ENCODE results near the gene NAP1L1.

The NAP1L1 gene, protein sequence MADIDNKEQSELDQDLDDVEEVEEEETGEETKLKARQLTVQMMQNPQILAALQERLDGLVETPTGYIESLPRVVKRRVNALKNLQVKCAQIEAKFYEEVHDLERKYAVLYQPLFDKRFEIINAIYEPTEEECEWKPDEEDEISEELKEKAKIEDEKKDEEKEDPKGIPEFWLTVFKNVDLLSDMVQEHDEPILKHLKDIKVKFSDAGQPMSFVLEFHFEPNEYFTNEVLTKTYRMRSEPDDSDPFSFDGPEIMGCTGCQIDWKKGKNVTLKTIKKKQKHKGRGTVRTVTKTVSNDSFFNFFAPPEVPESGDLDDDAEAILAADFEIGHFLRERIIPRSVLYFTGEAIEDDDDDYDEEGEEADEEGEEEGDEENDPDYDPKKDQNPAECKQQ

DNA sequence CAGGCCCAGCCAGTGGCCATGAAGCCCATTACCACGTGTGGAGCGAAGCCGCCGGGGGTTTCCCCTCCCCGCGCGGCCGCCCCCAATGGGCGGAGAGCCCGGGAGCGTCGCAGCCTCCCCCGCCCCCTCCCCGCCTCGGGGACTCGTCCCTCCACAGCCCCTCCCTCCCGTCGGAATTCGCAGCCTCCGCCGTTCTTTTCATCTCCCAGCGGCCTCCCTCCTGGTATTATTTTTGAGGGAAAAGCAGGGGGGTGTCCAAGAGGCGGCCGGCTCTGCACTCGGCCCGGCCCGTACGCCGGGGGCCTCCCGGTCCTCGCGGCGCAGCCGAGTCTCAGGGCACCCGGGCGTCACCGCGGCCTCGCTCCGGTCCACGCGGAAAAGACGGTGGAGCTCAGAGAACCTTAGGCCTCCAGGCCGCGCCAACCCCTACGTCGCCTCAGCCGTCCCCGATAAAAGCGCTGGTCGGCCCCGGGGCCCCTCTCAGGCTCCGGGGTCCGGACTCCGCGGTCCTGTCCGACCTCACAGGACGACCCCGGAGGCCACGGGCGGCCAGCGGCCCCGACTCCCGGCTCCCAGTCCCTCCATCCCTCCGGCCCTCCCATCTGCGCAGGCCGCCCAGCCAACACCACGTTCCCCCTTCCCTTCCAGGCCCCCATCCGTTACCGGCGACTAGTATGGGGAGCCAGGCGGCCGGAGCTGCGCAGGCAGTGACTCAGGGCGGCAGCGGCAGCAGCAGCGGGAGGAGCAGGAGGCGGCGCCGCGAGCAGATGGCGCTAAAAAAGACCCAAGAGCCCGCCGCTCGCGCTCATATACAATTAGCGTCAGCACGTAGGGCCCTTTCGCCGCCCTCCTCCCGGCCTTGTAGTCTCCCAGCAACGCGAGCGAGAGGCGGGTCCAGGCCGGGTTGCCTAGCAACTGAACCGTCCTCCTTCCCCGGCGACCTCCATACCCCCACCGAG is at the start of gene NAP1L1:
NAP1L1 (minus strand) TSS at position 782 of the 959 bp plus-strand sequence. CDS start 10,466 bp downstream, outside the sequence.
- DNase-seq = peak; percentile 97

DNA sequence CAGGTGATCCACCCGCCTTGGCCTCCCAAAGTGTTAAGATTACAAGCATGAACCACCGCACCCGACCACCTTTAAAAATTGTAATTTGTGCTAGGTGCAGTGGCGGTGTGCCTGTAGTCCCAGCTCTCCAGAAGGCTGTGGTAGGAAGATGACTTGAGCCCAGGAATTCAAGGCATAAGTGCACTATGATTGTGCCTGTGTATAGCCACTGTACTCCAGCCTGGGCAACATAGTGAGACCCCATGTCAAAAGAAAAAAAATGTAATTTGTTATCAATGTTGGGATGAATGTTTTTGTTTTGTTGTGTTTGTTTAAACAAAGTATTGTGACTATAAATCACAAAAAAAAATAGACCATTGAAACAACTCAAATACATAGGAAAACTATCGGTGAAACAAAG is 43.1 kb upstream of the NAP1L1 start:
- DNase-seq = no peak

DNA sequence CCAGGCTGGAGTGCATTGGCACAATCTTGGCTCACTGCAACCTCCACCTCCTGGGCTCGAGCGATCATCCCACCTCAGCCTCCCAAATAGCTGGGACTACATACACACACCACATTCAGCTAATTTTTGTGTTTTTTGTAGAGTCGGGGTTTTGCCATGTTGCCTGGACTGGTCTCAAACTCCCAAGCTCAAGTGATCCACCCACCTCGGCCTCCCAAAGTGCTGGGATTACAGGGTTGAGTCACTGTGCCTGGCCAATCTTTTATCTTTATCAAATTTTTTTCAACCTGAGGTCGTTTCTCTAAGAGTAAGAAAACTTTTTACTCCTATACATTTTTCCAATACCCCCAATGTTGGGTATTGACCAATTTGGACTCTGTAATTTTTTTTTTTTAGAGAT is 40.0 kb upstream of the NAP1L1 start:
- no peak for DNase-seq

DNA sequence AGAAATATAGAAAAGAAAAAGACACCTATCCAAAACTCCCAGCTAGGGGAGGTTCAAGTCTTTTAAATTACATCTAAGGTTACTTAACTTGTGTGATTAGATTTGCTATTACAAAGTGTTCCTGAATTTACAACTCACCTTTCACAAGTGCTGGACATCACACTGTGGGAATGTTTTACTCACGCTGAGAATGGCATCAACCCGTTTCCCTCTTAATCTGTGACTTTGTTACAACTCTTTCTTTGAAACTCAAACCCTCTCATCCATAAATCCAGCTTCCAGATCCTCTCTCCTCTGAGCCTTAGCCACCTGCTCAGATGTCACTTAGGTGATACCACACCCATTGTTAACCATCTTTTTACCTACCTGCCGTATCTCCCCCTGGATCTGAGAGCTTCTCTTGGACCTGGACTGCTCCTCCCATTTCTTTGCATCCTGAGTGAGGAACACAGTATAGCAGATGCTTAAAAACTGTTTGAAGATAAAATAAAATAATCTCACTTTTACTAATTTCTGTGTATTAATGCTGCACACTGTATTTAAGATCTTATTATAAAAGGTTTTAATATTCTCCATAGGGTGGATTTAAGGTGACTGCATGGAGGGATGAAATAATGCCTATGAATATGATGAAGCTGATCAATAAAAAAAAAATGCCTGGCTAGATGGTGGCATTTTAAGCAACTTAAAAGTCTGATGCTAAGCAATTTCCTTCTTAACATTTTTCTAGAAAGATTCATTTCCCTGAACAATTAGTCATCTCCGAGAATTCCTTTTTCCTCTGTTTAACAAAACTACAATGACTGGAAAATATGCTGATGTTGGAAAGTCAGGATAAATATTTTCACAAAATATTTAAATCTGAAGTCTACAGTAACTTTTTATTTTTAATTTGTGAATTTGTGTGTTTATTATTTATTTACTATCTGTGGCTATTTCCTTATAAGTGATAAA is 39.1 kb upstream of the NAP1L1 start:
- no peak for DNase-seq

DNA sequence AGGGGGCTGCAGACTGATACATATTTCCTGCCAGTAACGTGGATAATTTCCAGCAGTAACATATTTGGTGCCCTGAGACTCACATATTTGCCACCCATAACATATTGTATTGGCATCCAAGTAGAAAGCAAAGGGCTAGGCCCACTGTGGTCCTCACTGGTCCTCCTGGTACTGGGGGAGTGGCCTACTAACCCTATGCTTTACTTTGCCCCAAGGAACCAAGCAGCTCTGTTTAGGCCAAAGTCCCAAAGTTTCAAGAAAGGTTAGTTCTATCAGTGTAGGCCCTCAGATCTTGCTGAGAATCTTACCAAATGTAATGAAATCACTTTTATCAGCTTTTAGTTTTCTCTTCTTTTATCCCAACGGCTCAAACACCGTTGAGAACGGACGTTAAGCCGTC is 35.4 kb upstream of the NAP1L1 start:
- no peak for DNase-seq

DNA sequence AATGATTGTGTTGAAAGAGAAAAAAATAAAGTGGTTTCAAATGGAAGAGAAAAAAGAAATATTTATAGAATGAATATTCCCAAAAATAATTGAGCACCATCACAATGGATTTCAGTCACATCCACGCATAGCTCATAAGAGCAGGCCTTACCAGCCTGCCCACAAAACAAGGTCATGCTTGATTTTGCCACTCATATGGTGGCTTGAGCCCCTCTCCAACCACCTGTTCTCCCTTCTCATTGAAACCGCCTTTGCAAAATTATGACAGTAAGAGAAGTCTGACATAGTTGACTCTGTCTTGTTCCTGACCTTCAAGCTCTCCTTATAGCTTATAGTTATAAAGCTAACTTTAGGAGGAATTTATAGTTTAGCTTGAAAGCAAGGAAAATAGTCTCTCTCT is 33.3 kb upstream of the NAP1L1 start:
- no peak for DNase-seq

DNA sequence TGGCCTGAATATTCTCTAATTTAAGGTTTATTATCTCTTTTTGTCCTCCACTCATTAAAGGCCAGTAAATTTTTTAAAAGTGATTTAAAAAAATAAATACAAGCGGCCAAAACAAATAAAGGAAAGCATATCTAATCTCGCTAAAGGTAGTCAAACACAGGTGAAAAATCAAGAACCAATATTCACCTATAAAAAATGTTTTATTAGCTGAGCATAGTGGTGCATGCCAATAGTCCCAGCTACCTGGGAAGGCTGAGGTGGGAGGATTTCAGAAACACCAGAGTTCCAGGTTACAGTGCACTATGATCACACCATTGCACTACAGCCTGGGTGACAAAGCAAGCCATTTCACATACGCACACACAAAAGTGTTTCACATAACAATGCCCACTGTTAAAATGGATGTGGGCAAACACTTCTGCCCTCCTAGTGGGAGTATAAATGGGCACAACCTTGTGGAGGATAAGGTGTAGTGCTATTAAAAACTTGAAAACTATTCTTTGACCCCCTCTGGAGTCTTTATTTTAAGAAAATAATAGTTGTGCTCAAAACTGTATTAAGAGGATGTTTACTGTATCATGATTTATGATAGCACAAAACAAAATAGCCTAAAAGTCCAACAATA is 32.7 kb upstream of the NAP1L1 start:
- DNase-seq = no peak

DNA sequence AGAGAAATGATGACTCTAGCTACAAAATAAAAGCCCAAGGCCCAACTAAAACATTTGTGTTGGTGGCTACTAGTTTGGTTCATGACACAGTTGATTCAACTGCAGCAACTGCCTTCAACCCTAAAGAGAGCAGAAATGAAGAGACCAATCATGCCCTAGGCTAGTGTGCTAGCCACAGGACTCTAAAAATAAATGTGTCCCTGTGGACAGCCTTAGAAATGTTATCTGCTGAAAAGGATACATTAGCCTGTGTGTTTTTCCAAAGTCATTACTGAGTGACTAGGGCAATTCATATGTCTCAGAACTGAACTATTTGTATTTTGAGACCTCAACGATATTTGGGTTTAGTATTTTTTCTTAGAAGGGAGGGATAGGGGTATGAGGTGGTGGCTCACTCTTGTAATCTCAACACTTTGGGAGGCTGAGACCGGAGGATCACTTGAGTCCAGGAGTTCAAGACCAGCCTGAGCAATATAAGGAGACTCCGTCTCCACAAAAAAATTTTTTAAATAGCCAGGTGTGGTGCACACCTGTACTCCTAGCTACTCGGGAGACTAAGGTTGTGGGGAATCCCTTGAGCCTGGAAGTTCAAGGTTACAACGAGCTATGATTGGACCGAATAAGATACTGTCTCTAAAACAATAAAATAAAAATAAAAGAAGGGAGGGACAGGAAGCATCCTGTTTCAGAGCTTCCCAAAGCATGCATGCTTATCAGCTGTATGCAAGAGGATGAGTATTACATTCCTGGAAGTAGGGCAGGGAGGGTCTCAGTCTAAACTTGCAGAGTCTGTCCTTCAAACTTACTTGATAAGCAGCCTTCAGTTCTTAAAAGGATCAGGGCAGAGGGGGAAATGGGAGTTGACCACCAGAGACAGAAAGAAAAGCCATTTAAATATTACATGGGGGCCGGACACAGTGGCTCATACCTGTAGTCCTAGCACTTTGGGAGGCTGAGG is 29.6 kb upstream of the NAP1L1 start:
- DNase-seq = no peak

DNA sequence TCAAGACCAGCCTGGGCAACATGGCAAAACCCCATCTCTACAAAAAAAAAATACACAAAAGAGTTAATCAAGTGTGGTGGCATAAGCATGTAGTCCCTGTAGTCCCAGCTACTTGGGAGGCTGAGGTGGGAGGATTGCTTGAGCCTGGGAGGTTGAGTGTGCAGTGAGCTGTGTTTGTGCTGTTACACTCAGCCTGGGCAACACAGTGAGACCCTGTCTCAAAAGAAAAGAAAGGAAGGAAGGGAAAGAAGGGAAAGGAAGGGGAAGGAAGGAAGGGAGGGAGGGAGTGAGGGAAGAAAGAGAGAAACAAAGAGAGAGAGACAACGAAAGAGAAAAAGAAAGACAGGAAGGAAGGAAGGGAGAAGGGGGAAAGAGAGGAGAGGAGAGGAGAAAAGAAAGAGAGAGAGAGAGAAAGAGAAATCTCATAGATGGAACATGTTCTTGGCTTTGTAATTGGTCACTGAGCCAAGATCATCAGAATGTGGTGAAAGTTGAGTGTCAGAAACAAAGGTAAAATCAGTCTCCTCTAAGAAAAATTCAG is 26.8 kb upstream of the NAP1L1 start:
- no peak for DNase-seq

DNA sequence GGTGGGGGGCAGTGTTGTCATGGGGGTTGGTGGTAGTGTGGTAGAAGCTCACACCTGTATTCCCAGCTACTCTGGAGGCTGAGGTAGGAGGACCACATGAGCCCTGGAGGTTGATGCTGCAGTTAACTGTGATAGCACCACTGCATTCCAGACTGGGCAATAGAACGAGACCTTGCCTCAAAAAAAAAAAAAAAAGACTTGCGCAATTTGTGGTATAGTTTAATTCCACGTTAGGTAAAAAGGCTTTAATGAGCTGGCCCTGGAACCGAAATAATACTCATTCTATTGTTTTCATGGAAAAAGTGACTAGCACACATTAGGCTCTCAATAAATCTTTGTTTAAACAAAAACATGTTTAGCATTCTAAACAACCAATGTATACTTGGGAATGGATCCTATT is 25.4 kb upstream of the NAP1L1 start:
- DNase-seq = no peak

DNA sequence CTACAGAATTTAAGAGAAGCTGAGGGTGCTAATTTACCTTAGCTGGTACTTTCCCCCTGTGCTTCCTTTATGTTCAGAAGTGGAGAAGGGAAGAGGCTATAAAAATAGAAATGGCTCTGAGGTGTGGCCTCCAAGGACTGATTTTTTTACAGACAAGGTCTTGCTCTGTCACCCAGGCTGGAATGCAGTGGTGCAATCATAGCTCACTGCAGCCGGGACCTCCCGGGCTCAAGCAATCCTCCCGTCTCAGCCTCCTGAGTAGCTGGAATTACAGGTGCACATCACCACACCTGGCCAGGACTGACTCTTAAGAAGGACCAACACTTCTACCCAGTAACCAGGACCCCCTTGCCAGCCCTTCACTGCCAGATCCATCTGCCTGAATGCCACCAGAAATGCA is 23.9 kb upstream of the NAP1L1 start:
- DNase-seq = no peak

DNA sequence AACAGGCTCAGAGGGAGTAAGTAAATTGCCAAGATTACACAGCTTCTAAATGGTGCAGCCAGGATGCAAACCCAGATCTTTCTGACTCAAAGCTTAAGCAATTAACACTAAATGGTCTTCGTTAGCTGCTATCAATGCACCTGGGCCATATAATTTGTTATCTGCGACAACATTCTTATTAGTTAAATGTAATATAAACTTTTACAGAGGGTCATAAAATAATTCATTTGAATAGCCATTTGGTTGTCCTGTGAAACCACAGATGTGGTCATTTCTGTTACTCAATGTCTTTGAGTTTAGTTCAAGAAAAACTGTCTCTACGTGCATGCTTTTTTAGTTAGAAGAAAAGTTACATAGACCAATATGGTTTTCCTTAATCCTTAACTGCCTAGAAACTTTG is 22.1 kb upstream of the NAP1L1 start:
- DNase-seq = no peak

DNA sequence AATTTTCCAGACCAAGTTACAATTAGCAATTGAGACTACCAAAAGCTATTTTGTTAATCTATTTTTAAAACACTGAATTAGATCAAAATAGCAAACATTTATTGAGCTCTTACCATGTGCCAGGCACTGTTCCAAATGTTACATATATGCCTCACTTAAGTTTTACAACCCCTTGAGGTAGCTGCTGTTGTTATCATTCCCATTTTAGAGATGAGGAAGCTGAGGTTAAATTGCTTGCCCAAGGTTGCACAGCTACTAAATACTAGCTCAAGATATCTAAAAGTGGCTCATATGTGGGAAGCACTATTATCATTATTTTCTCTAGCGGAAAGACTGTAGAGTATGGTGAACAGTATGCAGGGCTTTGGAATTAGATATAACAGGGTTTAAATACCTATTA is 19.5 kb upstream of the NAP1L1 start:
- DNase-seq = no peak

DNA sequence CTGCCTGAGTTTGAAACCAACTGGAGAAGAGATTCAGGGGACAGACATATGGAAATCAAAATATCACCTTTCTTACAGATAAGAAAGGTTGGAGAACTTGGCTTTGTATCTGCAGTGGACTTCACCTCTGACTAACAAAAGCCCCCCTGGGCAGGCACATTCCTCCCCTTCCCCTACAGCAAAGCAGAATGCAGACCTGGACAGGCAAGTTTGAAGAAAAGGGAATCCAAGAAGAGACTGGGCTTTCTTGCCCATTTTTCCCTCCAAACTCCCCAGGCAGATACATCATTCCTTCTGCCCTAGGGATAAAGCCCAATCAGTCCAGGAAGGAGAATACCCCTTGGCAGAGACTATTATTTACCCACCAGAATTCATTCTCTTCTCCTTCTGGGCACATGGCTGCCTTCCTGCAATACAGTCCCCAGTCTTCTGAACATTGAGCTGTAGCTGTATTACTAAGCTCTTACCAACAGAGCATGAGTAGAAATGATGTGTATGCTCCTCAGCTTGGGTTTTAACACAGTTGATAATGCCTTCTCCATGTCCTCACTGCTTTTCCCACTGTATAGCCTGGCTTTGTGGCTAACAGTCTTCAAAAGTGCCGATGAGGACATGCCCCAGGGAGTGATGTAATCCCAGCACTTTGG is 17.4 kb upstream of the NAP1L1 start:
- no peak for DNase-seq

DNA sequence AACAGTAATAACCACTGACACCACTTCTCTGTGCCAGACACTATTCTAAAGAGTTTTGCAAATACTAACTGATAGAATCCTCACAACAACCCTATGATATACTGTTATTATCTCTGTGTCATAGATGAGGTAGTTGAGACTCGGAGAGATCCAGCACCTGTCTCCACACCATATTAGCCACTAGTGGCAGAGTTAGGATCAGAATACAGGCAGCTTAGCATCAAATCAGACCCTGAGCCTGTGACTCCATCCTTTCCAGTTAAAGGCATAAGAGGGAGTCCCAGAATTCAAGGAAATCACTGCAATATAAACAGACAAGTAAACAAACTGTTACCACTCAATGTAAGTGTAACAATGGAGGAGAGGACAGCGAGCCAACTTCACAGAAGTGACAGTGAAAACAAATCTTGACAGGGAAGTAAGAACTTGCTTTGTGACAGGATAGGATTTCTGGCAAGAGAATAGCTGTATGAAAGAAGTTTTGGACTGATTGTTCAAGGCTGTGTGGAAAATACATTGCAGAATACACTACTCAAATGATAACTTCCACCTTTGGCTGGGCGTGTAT is 11.7 kb upstream of the NAP1L1 start:
- no peak for DNase-seq

DNA sequence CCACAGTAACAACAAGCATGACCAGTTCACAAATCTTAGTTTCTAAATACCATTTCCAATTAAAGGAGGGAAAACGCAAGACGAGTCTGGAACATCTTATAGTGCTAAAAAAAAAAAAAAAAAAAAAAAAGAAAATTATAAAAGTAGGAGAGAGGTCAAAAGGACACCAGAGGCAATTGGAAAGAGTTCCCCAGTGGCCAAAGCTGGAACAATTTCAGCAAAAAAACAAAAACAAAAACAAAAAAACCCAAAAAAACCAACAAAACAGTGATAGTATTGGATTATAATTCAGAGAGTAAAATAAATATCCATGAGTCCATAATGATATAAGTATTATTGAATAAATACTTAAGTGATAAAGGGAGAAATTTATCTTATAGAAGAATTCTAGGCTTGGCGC is 10.3 kb upstream of the NAP1L1 start:
- no peak for DNase-seq

DNA sequence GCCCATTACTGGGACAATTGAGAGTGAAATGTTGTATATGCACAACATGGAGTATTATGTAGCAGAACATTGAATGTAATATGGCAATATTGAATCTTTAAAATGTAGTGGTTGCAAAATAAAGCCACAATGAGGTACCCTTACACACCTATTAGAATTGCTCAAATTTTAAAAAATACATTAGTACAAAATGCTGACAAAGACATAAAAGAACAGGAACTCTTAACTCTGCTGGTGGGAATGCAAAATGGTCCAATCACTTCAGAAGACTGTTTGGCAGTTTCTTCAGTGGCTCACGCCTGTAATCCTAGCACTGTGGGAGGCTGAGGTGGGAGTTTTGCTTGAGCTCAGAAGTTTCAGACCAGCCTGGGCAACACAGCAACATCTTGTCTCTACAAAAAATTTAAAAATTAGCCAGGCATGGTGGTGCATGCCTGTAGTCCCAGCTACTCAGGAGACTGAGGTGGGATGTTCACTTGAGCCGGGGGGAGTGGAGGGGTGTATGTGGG is 6.8 kb upstream of the NAP1L1 start:
- DNase-seq = no peak

DNA sequence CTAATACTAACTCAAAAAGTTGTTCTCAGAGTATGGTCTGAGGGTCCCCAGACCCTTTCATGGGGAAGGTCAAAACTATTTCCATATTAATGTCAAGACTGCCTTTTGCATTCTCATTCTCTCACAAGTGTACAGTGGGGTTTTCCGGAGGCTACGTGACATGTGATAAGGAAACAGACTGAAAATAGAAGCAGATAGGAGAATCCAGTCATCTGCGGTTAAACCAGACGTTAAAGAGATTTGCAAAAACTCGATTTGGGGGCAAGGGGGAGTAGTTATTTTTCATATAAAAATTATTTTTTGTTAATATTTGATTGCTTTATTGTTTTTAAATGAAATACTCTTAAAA is 1.0 kb upstream of the NAP1L1 start:
- DNase-seq = peak; percentile 78

DNA sequence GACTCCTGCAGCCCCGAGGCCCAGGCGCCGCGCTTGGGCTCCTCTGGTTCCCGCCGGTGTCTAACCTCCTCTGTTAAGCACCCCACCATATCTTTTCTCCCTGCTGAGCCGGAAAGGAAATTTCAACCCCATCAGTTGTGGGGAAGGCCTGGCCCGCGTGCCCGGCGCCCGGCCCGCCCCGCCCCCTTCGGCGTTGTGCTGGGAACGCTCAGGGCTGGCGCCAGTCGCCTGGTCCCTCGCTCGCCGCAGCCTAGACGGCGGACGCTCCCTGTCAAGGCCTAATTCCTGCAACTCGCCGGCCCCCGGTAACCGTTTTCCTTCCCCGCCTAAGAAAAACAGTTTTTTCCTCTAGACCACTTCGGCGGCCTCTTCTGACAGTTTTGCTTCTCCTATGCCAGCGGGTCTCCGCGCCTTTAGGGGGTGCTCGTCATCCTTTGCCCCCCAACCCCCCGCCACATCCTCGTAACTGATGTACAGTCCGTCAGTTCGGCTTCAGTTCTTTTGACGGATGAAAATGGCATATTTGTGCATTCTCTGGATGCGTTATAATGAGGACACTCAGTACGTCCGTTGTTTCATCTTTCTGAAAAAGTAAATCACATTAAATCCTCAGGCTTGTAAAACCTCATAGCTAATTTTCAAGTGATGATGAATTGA is 506 bp upstream of the NAP1L1 start:
- DNase-seq = peak; percentile 74

All from CD4-positive, alpha-beta T cell treated with Interleukin-17A for 1 hour (primary cell).